Heart right ventricle (tissue), 16 donors: ENCODE measurements around the gene PIANP. TPM values are rescaled to one million over a fixed set of nuclear protein-coding genes. Genes with fewer than 3 reads are reported as not detected.

Source experiments
- ATAC-seq, 8 donors: fragments of 200-7000 bp; cut with Tn5 transposase; one replicate each; pipeline ENCODE4 v1.9.1; 2020; ENCODE audit warnings: mild to moderate bottlenecking in 8 of 8, moderate library complexity in 8 of 8, moderate number of reproducible peaks in 1 of 8
- DNase-seq, 2 donors: peaks; one replicate each; pipeline ENCODE4 v3.0.0-alpha.2; 2020
- H3K27ac ChIP-seq, 10 donors: fragments of 200-600 bp; sonication (generic) in 2 of 10; one replicate each; pipeline versions ENCODE4 v1.5.0 to v1.8.0; 2020 to 2022; ENCODE audit warnings: mild to moderate bottlenecking in 3 of 10
- H3K27me3 ChIP-seq, 7 donors: fragments of 200-600 bp; one replicate each; pipeline ENCODE4 v1.8.0; 2021 to 2022; ENCODE audit warnings: mild to moderate bottlenecking in 2 of 7
- H3K36me3 ChIP-seq, 9 donors: fragments of 200-600 bp; sonication (generic) in 1 of 9; one replicate each; pipeline versions ENCODE4 v1.5.0 to v1.8.0; 2020 to 2022; ENCODE audit warnings: mild to moderate bottlenecking in 2 of 9
- H3K4me1 ChIP-seq, 9 donors: fragments of 200-600 bp; sonication (generic) in 1 of 9; one replicate each; pipeline versions ENCODE4 v1.5.0 to v1.8.0; 2020 to 2022; ENCODE audit warnings: mild to moderate bottlenecking in 4 of 9
- H3K4me3 ChIP-seq, 10 donors: fragments of 200-600 bp; sonication (generic) in 2 of 10; one replicate each; pipeline versions ENCODE4 v1.5.0 to v1.8.0; 2020 to 2022; ENCODE audit warnings: mild to moderate bottlenecking in 7 of 10, moderate library complexity in 2 of 10
- H3K9me3 ChIP-seq, 11 donors: fragments of 200-600 bp in 10 of 11; sonication (generic) in 2 of 11; one replicate each; pipeline versions ENCODE4 v1.5.0 to v1.8.0; 2013 to 2022; ENCODE audit warnings: mild to moderate bottlenecking in 2 of 11, control low read depth in 1 of 11, moderate library complexity in 1 of 11
- WGBS, 2 donors: extraction: QIAGEN DNeasy Blood & Tissue Kit; methylation state at CpG; one replicate each; pipeline ENCODE4 v1.1.7; 2013; ENCODE audit warnings: inconsistent platforms in 1 of 2; 5-methylcytosine and 5-hydroxymethylcytosine counted together
- intact Hi-C, 10 donors: fragments of 100-400 bp; cut with DNase I; formaldehyde crosslinking; loops; one replicate each; pipeline versions ENCODE4 v1.11.1 to v1.14.2; 2022
- polyA plus RNA-seq, 2 donors: library from polyadenylated mRNA; stranded (reverse); fragments of 200-250 nt; gene quantifications; one replicate each; pipeline ENCODE4 v1.2.3, GENCODE V29; 2013
- total RNA-seq, 10 donors: library from RNA; stranded (reverse); fragmentation: NEBNext Ultra II Directional in 3 of 10; extraction: Animal tissue kit (Norgen Biotek cat#: 25700) in 3 of 10; gene quantifications; one replicate each; pipeline versions ENCODE4 v1.2.1 to v1.2.4, GENCODE V29; 2021 to 2023
- TF ChIP-seq, protein P1 (sequence below), 9 donors: fragments of 200-600 bp; sonication (generic) in 2 of 9; IDR thresholded peaks; one replicate each; pipeline versions ENCODE4 v1.5.0 to v1.8.0; 2021 to 2022; ENCODE audit warnings: antibody characterized with exemption in 9 of 9, mild to moderate bottlenecking in 5 of 9, moderate library complexity in 1 of 9
- donor health status: Arrhythmogenic right ventricular cardiomyopathy.
- donor health status: ischemic (EF 13 %, LVEDD 7.1; RV severe dilation, severe dysfunction).
- donor health status: healthy with polysubstance abuse.
- donor health status: DM: no; HTN: yes; CAD: no.
- donor health status: DM: no; HTN: no; CAD: no.
- donor health status: ischemic (EF 25% LVEDD 6.9; RV normal size, moderate dysfunction).
- donor health status: ischemic (EF 25% LVEDD 5.7; RV mildly dilated, moderate dysfunction).
- donor health status: healthy.
- donor health status: DM: yes; HTN: yes; CAD: no.
- donor health status: Ischemic cardiomyopathy.
- donor health status: ischemic (EF 35%, LVEDD 5.7; RV mildly dilated, moderate dysfunction).
- donor health status: nonischemic (EF 11% LVEDD 7.7; RV severe dilation, severe dysfunction).
- donor health status: DM: yes; HTN: yes; CAD: no.
- donor health status: PGD.
- donor health status: ischemic (EF 29% LVEDD 5.4; RV normal size, mild dysfunction).
- donor health status: nonischemic (EF 23%, LVEDD 6.1; RV moderate dilation, normal function).

PIANP gene
- total and polyA plus RNA-seq, 12 donors, result 0.12 to 0.58 (median 0.25) TPM; not detected in 6

GRCh38 chr12:6653342-6653741, 47.3 kb downstream of the PIANP start:
- DNase-seq (no peak), ATAC-seq (peak in 3 of 8 donors; percentile 13 to 50 (median 43))
- Histone ChIP-seq H3K36me3 (peaks cover 0 to 100% (median 60%) of the 10 kb centered on the region in 9 donors), H3K9me3 (no peaks in the 10 kb centered on the region), H3K27me3 (no peaks in the 10 kb centered on the region), H3K4me3 (no peak overlapping the region), H3K4me1 (peaks cover 0 to 16% (median 8%) of the 10 kb centered on the region in 9 donors), H3K27ac (peak overlapping the region in 6 of 10 donors; percentile 26 to 65 (median 51))
- 100% methylated on average over 1 of the region's 1 CpG for WGBS, 2 donors
- TF ChIP-seq, protein P1, sequence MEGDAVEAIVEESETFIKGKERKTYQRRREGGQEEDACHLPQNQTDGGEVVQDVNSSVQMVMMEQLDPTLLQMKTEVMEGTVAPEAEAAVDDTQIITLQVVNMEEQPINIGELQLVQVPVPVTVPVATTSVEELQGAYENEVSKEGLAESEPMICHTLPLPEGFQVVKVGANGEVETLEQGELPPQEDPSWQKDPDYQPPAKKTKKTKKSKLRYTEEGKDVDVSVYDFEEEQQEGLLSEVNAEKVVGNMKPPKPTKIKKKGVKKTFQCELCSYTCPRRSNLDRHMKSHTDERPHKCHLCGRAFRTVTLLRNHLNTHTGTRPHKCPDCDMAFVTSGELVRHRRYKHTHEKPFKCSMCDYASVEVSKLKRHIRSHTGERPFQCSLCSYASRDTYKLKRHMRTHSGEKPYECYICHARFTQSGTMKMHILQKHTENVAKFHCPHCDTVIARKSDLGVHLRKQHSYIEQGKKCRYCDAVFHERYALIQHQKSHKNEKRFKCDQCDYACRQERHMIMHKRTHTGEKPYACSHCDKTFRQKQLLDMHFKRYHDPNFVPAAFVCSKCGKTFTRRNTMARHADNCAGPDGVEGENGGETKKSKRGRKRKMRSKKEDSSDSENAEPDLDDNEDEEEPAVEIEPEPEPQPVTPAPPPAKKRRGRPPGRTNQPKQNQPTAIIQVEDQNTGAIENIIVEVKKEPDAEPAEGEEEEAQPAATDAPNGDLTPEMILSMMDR (IDR thresholded peaks at IDR 0.05), result no peak
- intact Hi-C loops, result loop anchor here in 3 of 10 donors (5.0 kb wide), 2 partner anchors 36 to 91 kb away; no protein-coding TSS in a partner anchor

GRCh38 chr12:6652391-6652790, 48.2 kb downstream of the PIANP start:
- TF ChIP-seq, protein P1 (IDR thresholded peaks at IDR 0.05), result no peak
- WGBS, 2 donors, result 87 to 92% methylated on average over 11 to 12 of the region's 12 CpGs
- no peak for ATAC-seq
- H3K27ac ChIP-seq, result no peak overlapping the region
- no peaks in the 10 kb centered on the region for H3K27me3 ChIP-seq
- intact Hi-C loops, result loop anchor here in 3 of 10 donors (5.0 kb wide), 2 partner anchors 35 to 90 kb away; no protein-coding TSS in a partner anchor
- no peaks in the 10 kb centered on the region for H3K9me3 ChIP-seq
- H3K4me3 ChIP-seq, result no peak overlapping the region
- peaks cover 0 to 22% (median 10%) of the 10 kb centered on the region in 9 donors for H3K4me1 ChIP-seq
- DNase-seq, result no peak
- peaks cover 0 to 96% (median 58%) of the 10 kb centered on the region in 9 donors for H3K36me3 ChIP-seq

GRCh38 chr12:6650832-6651231, 49.8 kb downstream of the PIANP start:
- DNase-seq, result no peak
- no peak for ATAC-seq
- TF ChIP-seq, protein P1 (IDR thresholded peaks at IDR 0.05), result no peak
- Histone ChIP-seq H3K27me3 (no peaks in the 10 kb centered on the region), H3K4me1 (peaks cover 0 to 31% (median 15%) of the 10 kb centered on the region in 9 donors), H3K4me3 (no peak overlapping the region), H3K9me3 (no peaks in the 10 kb centered on the region), H3K36me3 (peaks cover 0 to 81% (median 43%) of the 10 kb centered on the region in 9 donors), H3K27ac (no peak overlapping the region)
- 82 to 86% methylated on average over 8 of the region's 8 CpGs for WGBS, 2 donors
- intact Hi-C loops, result loop anchor here in 3 of 10 donors (5.0 kb wide), 2 partner anchors 34 to 89 kb away; no protein-coding TSS in a partner anchor

DNA sequence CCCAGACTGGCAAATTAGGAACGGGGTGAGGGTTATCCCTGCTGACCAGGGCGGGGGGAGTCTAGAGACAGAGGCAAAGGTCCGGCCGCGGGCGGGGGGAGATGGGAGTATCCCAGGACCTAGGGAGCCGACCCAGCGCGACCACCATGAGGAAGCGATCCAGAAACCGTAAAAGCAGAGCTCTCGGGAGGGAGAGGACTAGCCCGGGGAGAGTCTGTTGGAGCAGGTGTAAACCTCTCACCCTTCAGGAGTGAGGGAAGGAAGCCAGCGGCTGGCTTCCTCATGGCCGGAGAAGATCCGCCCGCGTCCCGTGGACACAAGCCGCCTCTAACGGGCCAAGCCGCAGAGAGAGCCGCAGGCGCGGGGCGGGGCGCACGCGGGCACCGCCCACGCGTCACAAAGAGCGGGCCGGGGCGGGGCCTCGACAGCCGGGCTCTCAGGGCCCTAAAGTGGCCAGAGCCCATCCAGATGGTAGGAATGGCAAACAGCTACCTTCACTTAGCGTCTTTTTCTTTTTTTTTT, 53.5 kb downstream of the PIANP start, which contains the start of gene ACRBP:
Gene ACRBP (minus strand): TSS at position 350 of the 522 bp plus-strand sequence. CDS start 66 bp downstream, at position 284.
- intact Hi-C loops, result no loop called here
- Histone ChIP-seq H3K4me3 (peak within 1 kb of the TSS in 9 of 10 donors; percentile 35 to 63 (median 56)), H3K4me1 (peaks cover 0 to 33% (median 9%) of the 10 kb centered on the region in 9 donors)

More for the DNA sequence above, 53.5 kb downstream of the PIANP start, which contains the start of gene ACRBP:
- H3K27ac ChIP-seq, result peak within 1 kb of the TSS in 7 of 10 donors; percentile 38 to 85 (median 49)
- H3K27me3 ChIP-seq, result no peaks in the 10 kb centered on the region
- DNase-seq, result peak; percentile 74 to 87
- 4 to 6% methylated on average over 38 of the region's 38 CpGs for WGBS, 2 donors
- TF ChIP-seq, protein P1 (IDR thresholded peaks at IDR 0.05), result no peak
- H3K9me3 ChIP-seq, result peaks cover 0 to 15% (median 0%) of the 10 kb centered on the region in 11 donors
- ATAC-seq, result peak; percentile 88 to 96 (median 92)
- peaks cover 0 to 44% (median 17%) of the 10 kb centered on the region in 9 donors for H3K36me3 ChIP-seq
